CD4-positive, alpha-beta T cell treated with Interleukin-1 beta for 1 hour (primary cell): ENCODE results near the gene NDUFA13.
"Not testable (repeated sequence)": the region's sequence is repeated elsewhere in the genome, so short reads cannot be mapped to it uniquely, and the experiment has no call there.

Experiments used
- DNase-seq, 2 donors: peaks; one replicate each; pipeline ENCODE4 v3.0.0-alpha.2; 2020 to 2022

NDUFA13 gene

DNA sequence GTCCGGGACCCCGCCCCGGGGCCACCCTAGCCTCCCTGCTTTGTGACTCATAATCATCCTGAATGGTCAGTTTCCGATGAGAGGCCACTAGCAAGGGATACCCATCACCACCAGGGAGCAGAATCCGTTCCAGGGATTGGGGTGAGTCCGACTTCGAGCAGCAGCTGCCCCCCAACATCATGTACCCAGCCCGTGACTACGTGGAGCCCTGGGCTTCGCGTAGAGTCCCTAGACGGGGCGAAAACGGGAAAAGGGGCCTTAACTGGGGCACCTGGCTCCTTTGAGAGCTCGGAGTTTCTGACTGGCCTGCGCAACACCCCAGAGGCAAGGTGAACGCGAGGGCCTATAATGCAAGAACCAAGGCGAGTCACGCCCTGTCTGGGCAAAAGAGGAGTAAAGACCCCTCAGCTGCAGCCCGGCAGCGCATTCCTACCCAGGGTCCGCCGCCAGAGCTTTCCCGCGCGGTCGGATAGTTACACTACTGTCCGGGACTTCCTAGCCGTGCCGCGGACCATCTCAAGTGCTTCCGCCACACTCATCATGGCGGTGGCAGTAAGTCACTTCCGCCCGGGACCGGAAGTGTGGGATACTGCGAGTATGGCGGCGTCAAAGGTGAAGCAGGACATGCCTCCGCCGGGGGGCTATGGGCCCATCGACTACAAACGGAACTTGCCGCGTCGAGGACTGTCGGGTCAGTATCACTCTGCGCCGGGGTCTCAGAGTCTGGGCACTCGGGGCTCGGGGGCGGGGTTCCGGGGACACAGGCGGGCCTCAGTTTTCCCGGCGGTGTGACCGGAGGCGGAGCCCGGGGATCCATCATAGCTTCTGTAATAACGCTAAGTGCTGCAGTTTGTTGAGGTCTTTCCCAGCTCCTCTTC lies at the start of gene NDUFA13:
TSS of gene NDUFA13 (plus strand) at position 584 of the 878 bp plus-strand sequence. CDS start at position 598, 14 bp downstream.
- DNase-seq: peak; percentile 91 to 96

DNA sequence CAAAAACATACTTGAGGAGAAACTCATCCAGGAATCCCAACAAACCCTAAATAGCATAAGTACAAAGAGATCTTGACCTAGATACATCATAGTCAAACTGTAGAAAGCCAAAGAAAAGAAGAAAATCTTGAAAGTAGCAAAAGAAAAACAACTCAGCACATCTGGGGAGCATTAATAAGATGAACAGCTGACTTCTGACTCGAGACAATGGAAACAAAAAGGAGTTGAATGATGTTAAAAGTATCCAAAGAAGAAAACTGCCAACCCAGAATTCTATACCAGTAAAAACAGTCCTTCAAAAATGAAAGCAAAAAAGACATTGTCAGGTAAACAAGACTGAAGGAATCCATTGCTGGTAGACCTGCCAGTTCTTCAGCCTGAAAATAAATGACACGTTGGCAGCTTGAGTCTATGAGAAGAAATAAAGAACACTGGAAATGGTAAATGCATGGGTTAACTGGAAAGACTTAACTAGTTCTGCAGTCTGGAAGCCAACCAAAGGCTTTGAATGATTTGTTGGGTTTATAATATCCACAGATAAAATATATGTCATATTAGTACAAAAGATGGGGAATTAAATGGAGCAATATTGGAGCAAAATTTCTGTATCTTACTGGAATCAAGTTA lies 47.5 kb upstream of the NDUFA13 start:
- DNase-seq: no peak

DNA sequence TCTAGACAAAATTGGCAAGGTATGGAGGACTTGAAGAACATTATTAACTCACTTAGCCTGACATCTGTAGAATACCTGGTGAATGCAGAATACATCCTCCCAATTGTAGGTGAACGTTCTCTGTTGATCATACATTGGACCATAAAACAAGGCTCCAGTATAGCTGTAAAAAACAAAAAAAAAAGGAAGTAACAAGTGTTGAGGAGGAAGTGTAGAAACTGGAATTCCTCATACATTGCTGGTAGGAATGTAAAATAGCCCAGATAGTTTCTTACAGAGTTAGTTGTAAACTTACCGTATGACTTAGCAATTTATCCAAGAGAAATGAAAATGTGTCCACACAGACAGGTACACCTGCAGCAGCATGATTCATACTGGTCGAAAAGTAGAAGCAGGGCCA lies 45.4 kb upstream of the NDUFA13 start:
- no peak for DNase-seq

DNA sequence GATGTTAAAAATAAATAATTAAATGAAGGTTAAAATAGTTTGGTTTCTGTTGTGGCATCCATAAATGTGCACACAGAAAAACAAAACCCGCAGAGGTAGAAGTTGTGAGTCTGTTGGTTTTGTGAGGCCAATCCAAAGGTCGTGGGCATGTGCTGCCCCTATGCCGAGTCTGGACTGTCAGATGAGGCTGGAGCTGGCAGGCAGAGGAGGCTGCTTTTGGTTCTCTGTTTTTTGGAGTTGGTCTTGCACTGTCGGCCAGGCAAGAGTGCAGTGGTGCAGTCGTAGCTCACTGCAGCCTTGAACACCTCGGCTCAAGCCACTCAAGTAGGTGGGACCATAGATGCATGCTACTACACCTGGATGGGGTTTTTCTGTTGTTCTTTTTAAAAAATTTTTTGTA lies 44.3 kb upstream of the NDUFA13 start:
- DNase-seq: no peak

DNA sequence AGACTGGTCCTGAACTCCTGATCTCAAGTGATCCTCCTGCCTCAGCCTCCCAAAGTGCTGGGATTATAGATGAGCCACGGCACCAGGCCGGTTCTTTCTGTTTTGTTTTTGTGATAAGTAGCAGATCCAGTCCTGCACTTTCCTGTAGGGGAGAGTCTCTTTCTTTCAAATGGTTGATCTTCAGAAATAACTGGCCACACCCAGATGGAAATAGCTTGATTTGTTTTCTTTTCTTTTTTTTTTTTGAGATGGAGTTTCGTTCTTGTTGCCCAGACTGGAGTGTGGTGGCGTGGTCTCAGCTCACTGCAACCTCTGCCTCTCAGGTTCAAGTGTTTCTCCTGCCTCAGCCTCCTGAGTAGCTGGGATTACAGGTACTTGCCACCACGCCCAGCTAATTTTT lies 43.9 kb upstream of the NDUFA13 start:
- DNase-seq: not testable (repeated sequence)

DNA sequence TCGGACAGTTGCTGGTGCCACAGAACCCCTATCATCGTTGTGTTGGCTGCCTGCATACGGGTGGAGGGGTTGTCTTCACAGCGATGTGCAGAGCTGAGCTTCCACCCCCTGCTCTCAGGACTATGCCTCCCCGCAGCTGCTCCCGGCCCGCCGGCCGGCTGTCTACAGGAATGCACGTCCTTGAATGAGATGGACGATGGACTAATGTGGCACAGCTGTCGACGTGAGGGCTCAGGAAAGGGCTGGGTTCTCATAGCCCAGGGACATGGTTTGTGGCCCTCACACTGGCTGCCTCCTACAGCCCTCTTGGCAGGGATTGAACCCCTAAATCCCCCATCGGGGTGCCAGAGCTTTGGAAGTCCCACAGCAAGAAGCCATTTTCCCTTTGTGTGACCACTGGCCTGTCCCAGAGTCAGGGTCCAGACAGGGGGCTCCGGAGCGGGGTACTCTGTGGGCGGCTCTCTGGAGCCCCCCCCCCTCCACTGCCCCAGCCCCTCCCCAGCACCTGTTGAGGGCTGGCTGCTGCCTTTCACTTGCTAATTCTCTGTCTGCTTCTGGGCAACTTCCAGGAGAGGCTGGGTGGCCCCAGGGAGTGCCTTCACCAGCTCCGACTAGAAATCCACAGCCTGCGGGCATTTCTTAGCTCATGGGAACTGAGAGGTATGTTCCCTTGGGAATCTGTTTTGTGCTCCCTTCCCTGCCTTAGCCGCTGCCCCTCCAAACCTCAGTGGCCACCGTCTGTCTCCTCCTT lies 40.8 kb upstream of the NDUFA13 start:
- DNase-seq: no peak

DNA sequence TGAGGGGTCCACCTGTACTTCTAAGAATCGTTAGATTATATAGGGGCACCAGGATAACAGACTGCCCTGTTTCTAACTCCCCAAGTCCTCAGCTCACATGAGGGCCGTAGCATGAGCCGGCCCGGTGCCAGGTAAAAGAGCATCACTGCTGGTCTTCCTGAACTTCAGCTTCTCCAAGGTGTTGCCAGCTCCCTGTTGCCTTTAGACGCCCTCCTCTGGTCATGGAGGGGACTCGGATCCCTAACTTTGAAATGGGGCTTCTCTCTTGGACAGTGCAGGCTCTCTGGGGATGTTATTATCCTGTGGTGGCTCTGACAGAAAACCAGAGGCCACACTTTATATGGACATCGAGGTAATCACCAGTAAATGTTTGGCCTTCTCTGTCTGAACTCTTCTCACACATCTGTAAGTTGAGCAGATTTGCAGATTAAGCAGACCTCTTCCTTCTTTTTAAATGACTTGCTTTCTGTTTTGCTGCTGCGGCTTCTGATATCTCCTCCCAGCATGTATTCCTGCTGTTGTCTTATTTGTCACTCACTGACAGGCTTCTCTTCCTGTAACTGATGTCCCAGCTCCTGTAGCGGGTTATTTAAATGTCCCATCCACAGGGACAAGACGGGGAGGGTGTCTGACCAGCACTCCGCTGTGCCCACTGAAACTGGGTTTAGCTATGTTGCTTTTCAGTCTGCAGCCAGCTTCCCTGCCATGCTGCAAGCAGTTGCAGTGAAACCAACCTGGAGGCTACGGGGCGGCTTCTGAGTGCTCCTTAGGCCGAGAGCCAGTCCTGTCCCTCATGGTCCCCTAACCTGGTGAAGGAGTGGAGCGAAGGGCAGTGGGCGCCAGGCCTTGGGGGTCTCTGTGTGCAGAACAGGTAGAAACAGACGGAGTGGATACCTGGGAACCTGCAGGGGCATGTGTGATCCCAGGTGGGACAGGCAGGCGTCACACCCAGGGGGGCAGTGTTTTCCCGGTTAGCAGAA lies 39.9 kb upstream of the NDUFA13 start:
- DNase-seq: peak in 1 of 2 donors; percentile 21

DNA sequence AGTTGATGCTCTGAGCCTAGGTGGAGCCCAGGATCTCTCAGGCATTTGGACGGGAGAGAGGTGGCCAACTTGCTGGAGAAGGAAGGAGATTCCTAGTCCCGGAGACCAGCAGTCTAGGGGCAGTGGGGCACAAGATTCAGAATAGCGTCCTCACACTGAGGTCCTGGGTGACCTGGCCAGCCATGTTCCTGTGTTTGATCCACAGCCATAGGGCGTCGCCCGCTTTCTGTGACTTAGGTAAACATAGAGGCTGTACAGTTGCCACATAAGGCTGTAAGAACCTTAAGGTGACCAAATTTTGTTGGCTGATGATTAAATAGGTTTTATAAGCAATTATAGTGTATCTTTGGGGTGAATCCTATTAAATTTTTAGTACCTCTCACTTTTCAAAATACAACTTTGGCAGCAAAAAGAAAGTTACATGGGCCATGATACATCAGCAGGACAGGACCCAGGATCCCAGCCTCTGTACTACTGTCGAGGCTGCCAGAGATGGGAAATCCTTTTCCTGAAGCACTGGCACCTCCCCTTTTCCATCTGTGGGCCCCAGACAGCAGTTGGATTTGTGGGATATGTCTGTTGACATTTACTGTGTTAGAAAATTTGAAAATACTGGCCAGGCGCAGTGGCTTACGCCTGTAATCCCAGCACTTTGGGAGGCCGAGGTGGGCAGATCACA lies 38.2 kb upstream of the NDUFA13 start:
- DNase-seq: no peak

DNA sequence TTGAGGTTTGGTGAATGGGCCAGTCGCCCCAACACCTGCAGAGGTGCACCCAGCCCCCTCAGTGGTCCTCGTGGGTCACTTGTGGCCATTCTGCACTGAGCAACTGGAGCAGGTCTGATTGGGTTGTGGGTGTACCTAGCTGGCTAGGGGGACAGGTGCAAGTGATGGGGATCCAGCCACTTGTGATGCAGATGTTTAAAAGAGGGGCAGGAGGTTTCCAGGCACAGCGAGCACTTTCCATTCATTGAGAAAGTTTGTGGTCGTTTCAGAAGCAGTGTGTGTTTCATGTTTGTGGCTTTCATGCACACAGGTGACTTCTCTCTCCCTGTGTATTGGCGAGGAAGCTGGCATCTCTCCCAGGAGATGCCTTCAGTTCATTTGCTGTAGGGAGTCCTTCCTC lies 35.3 kb upstream of the NDUFA13 start:
- DNase-seq: no peak

DNA sequence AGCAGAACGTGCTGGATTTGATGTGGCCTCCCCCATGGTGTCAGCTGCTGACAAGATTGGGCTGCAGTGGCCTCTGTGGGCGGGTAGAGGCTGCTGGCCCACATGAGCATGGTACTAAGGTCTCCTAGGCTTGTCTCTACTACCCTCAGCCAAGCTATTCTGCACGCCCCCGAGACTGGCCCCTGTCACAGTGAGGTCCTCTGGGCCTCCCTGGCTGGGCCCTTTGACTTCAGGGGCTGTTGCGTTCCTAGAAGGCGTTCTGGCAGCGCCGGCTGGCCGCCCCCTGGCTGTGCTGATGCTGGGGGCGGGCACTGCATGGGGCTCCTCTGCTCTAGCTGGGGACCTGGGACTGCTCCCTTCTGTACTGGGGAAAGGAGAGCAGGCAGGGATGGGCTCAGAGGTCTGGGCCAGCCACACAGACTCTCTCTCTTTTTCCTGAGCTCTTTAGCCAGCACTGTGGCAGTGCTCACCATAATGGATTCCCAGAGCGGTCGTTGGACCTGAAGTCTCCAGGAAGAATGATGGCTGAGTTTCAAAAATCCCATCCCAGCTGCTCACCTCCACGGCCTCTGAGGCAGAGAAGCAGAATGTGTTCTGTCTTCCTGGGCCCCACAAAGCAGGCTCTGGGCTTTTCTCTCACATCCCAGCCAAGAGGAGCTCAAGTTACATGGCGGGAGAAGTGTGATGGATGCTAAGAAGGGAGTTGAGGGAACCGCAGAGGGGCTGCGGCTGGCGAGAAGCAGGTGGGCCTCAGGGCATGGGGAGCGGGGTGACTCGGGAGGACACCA lies 33.0 kb upstream of the NDUFA13 start:
- DNase-seq: no peak

DNA sequence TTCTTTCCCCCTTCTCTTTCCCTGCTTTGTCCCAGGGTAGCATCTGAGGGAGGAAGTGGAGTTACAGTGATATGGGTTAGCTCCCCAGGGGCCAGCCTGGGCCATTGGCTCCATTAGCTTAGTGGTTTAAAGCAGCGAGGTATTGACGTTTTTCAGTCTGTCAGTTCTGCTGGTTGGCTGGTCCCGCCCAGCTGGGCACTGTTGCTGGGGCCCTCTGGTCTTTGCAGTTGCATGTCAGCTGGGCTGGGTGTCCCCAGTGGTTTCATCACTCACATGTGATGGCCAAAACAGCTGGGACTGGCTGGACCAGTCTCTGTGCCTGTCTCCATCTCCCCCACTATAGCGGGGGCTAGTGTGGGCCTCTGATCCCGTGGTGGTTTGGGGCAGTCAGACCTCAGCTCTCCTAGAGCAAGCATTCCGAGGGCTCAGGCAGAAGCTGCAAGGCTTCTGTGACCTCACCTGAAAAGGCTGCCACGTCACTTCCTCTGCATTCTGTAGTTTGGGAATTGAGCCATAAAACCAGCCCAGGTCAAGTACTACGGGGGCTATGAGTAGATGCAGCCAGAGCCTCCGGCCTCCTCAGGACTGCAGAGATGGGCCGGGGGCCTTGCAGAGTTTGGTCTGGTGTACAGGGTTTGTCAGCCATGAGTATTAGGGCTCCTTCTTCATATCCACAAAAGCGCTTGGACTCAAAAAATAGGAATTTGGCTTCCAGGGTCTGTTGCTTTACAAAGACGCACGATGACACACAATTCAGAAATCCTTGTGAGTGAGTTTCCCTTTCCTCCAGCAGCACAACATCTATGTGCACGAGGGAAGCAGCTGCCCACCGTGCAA lies 30.6 kb upstream of the NDUFA13 start:
- DNase-seq: no peak

DNA sequence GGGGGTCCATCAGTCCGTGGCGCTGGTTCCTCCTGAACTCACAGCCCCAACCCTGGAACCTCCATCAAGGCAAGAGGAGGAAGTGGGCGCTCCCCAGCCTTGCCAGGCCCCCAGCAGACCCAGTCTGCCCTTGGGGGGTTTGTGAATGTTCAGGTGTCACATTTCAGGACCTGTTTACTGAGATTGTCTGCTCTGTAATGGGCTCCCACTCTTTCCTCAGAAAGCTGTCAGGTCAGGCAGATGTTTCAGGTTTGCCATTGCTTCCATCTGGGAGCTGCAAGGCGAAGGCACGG lies 30.1 kb upstream of the NDUFA13 start:
- no peak for DNase-seq

DNA sequence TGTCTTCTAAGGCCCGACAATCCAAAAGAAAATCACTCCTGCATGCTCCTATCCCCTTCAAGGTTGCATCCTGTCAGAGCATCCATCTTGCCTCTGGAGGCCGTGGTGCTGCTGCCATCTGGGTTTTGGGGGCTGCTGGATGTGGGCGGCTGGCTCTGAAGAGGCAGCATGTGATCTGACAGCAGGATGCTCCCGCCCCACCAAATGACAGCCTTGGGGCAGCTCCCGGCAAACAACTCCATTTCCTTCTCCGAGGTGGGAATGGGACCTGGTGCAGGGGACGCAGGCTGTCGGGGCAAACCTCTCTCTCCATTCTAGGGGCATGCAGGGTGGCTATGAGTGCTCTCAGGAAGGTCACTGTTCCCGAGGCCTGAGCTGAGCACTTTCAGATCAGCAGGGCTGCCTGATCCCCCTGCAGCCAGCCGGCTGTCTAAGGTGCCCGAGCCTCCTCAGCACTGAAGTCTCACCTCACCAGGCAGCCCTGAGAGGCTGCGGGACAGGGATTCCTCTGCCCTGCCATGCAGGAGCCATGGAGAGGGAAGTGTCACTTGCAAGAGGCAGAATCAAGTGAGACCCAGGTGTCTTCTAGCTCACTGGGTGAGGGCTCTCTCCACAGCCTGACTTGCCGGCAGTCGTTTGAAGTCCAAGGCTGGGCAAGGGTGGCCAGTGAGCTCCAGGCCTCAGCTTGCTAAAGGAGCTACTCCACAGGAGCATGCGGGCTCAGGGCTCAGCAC lies 29.5 kb upstream of the NDUFA13 start:
- no peak for DNase-seq

DNA sequence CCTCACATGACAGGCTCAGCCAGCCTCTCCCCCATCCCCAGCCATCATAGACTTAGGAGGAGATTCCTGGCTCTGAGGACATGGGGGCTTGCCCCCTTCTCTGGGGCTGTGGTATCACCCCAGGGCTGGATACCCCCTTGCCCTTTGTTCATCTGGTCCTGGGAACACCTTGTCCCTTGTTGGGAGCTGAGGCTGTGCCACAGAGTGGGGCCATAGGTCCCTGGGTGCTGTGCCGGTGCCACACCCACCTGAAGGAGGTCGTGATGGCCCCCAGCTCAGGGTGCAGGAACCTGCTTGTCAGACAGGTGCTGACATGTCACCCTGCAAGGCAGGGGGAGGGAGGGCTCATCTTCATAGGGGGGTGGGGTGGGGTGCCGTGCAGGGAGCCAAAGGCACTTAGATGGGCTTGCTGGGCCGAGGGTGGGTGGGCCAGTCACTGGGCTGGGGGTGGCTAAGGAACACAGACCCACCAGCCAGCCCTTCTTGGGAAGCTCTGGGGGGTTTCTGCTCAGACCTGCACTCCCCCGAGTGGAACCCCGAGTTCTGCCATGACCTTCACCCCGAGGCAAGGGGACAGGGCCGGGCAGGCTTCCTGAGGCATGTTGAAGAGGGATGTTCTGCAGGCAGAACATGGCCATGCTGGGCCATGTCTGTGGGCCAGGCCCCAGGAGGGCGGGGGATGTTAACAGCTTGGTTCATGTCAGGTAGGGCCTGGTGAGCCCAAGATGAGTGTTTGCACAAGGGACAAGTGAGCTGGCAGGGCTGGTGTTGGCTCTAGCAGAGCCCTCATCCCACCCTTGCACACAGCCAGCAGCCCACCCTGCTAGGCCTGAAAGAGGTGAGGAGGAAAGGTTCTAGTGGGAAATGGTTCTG lies 28.7 kb upstream of the NDUFA13 start:
- no peak for DNase-seq

DNA sequence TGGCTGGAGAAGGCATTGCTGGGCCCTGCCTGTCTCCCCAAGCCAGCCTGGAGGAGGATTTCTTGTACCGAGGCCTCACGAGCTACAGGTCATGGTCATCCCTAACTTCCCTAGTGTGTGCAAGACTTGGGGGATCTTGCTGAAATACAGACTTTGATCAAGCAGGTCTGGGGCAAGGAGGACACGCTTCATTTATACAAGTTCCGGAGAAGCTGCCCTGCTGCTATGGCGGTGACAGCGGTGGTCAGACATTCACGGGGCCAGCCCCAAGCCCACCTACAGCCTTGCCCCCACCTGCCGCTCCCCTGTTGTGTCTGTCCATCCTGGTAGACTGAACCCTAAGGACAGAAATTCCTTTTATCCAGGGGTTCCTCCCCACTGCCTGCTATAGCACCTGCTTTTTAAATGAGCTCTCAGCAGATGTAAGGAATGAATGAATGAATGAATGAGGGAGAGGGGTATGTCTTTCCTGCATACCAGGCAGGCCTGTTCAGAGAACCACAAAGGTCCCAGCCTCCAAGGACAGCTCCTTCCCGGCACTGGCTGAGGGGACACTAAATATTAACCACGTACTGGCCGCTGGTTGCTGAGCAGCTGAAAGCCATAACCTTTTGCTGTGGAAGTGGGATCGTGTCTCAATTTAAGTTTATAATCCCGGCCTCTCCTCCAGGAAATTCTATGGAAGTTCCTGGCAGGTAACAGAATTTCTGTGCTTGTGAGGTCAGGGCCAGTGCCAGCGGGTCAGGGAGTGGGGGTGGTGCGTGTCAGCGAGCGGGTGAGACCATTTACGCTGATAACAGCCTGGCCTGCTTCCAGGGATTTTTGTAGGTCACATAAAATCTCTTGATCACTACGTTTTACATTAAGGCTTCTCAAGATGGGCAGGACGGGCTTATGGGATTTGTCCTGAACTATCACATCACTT lies 27.8 kb upstream of the NDUFA13 start:
- peak in 1 of 2 donors; percentile 5 for DNase-seq

DNA sequence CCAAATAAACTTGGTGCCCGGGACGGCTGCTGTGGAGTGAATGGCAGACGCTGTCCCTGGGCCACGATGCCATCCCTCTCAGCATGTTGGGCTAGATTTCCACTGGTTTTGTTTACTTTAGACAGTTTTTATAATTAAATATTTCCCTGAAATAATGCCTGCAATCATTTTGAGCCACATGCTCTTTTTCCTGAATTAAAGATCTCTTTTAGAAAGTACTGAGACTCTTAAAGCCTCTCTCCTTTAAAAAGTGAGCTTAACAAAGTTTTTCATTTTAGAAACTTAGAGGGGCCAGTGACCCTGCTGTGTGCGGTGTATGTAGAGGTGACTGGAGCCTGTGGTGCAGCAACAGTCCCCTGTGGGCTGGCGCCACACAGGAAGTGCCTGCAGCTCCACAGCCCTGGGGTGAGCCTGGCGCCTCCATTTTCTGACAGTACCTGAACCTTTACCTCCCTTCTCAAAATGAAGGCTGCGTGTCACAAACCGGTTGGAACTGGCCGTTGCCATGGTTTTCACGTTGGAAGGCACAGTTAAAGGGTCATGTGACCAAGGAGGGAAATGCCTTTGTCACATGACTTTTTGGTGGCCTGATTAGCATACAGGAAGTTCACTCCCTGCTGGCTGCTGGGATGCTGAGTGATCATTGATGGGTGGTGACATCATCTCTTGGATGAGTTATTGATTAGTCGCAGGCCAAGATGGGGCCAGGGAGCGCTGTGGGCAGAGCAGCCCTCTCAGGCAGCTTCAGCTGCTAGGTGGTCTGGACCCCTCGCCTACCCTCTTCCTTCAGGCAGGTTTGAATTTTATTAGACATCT lies 26.9 kb upstream of the NDUFA13 start:
- DNase-seq: peak; percentile 94 to 97
